Gastrocnemius medialis (tissue), 4 donors: ENCODE data around the gene IRAK2.

Experiments
- POLR2A ChIP-seq, 2 donors: fragments of 450-650 bp; IDR thresholded peaks; one replicate each; pipeline ENCODE4 v1.6.1; 2017; ENCODE audit warnings: antibody characterized with exemption in 2 of 2, mild to moderate bottlenecking in 2 of 2, moderate library complexity in 2 of 2
- TF ChIP-seq, protein P1 (sequence below), 5 experiments: fragments of 450-650 bp in 3 of 5; fragments of 200-600 bp in 2 of 5; sonication (generic) in 2 of 5; IDR thresholded peaks in 4 of 5; conservative IDR thresholded peaks in 1 of 5; 1 replicate in 4 of 5; 2 replicates in 1 of 5; pipeline ENCODE4 v1.5.1; 2016 to 2019; ENCODE audit warnings: antibody characterized with exemption in 5 of 5, mild to moderate bottlenecking in 3 of 5, moderate library complexity in 3 of 5

DNA sequence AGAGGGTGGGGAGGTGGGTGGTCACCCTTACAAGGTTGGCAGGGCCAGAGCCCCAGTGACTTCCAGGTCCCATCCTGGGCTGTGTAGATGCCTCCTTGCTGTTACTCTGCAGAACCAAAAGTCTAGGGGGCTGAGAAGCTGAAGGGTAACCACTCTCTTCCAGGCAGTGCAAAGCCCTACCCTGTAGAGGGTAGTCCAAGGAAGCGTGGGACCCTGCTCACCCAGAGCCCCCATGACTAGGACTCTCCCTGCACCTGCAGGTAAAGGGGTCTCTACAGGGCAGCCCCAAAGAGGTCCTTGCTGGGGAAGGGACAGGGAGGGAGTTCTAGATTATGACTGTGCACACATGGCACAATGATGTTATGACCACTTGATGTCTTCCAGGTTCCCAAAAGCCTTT, 113.8 kb downstream of the IRAK2 start:
- TF ChIP-seq, protein P1, sequence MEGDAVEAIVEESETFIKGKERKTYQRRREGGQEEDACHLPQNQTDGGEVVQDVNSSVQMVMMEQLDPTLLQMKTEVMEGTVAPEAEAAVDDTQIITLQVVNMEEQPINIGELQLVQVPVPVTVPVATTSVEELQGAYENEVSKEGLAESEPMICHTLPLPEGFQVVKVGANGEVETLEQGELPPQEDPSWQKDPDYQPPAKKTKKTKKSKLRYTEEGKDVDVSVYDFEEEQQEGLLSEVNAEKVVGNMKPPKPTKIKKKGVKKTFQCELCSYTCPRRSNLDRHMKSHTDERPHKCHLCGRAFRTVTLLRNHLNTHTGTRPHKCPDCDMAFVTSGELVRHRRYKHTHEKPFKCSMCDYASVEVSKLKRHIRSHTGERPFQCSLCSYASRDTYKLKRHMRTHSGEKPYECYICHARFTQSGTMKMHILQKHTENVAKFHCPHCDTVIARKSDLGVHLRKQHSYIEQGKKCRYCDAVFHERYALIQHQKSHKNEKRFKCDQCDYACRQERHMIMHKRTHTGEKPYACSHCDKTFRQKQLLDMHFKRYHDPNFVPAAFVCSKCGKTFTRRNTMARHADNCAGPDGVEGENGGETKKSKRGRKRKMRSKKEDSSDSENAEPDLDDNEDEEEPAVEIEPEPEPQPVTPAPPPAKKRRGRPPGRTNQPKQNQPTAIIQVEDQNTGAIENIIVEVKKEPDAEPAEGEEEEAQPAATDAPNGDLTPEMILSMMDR (IDR thresholded peaks at IDR 0.05 in 4 of 5, conservative IDR thresholded peaks at IDR 0.05 in 1 of 5) = no peak
- TF ChIP-seq POLR2A (IDR thresholded peaks at IDR 0.05) = no peak
